ENCODE results near the gene INTS3. TPM values are rescaled to one million over a fixed set of nuclear protein-coding genes. Genes with fewer than 3 reads are reported as not detected.

Gene INTS3
- total and polyA plus RNA-seq, 2 of the 8 experiments (the other 6 are each of a cell fraction or from before 2014, with no cell fraction given) = 66.8 to 93.2 TPM

GRCh38 chr1:153773096-153773921 is 45.5 kb downstream of the INTS3 start:
- H3K18ac ChIP-seq (ENCODE audit: extremely low read depth, low read length) = no peak overlapping the region
- H2BK12ac ChIP-seq (ENCODE audit: low read depth, low read length) = no peak overlapping the region
- H3K14ac ChIP-seq (ENCODE audit: insufficient read length) = no peak overlapping the region
- no peak overlapping the region for H4K8ac ChIP-seq (ENCODE audit: extremely low read depth, insufficient read depth, low read length)
- peaks cover 11% of the 10 kb centered on the region for H3K23me2 ChIP-seq (ENCODE audit: low read depth, low read length)
- H4K5ac ChIP-seq (ENCODE audit: insufficient read length, low read depth, low read length) = no peak overlapping the region
- no peak overlapping the region for H3K4ac ChIP-seq (replicated peaks; ENCODE audit: insufficient read length, low read depth, low read length)
- H2BK120ac ChIP-seq (replicated peaks; ENCODE audit: low read depth, low read length) = no peak overlapping the region
- no peaks in the 10 kb centered on the region for H4K20me1 ChIP-seq (replicated peaks in 1 of 2; ENCODE audit: control insufficient read depth in 1 of 2, insufficient read depth in 2 of 2, low read length in 2 of 2)
- no peak overlapping the region for H4K91ac ChIP-seq (replicated peaks; ENCODE audit: insufficient read length, low read length)
- DNase-seq (ENCODE audit: low read depth in 1 of 2, low spot score in 2 of 2) = no peak
- no peak for FAIRE-seq
- 87% methylated on average over 11 of the region's 12 CpGs; no CpG with 5 or more reads in 1 of the 2 experiments for WGBS, 2 experiments (ENCODE audit: extremely low coverage in 1 of 2, insufficient coverage in 1 of 2, insufficient read length in 1 of 2, insufficient replicate concordance in 2 of 2, low coverage in 1 of 2, low lambda C conversion rate in 2 of 2, missing lambda C conversion rate in 1 of 2)
- peaks cover 0 to 20% (median 11%) of the 10 kb centered on the region in 4 experiments; a peak in 6 of 7 replicates for H3K4me1 ChIP-seq (replicated peaks in 1 of 4; ENCODE audit: control insufficient read depth in 3 of 4, insufficient read depth in 4 of 4, low read length in 3 of 4)
- no peaks in the 10 kb centered on the region for H3K9me3 ChIP-seq (ENCODE audit: insufficient read depth in 2 of 2, low read depth in 1 of 2, low read length in 1 of 2)
- H3K4me3 ChIP-seq (ENCODE audit: extremely low read depth in 1 of 4, insufficient read depth in 2 of 4, low read depth in 3 of 4, low read length in 4 of 4) = no peak overlapping the region
- H2AK5ac ChIP-seq (ENCODE audit: low read depth, low read length) = no peak overlapping the region
- POLR2A ChIA-PET (ENCODE audit: partially characterized antibody) = interaction anchor here (0.7 to 6.3 kb wide), 10 partner anchors 9 to 219 kb away, joined by 3 to 53 read pairs (median 4); partner anchors contain the start of genes ILF2, INTS3 and RPS27
- no peak overlapping the region for H3K56ac ChIP-seq (replicated peaks; ENCODE audit: insufficient read length, low read depth, low read length)
- no peak overlapping the region for H3K23ac ChIP-seq (ENCODE audit: insufficient read length)
- H3K36me3 ChIP-seq (ENCODE audit: control insufficient read depth in 2 of 4, insufficient read depth in 4 of 4, low read length in 3 of 4) = peaks cover 13 to 42% (median 17%) of the 10 kb centered on the region in 4 experiments; a peak in 5 of 8 replicates
- H2AFZ ChIP-seq (ENCODE audit: low read length) = no peak overlapping the region
- H3K79me2 ChIP-seq (ENCODE audit: control insufficient read depth in 1 of 2, insufficient read depth in 2 of 2, low read length in 2 of 2) = no peaks in the 10 kb centered on the region; a peak in 1 of 4 replicates
- H3K27me3 ChIP-seq (replicated peaks in 1 of 4; ENCODE audit: control insufficient read depth in 3 of 4, extremely low read depth in 1 of 4, insufficient read depth in 3 of 4, low read length in 3 of 4) = no peaks in the 10 kb centered on the region; a peak in 1 of 7 replicates
- H3K4me2 ChIP-seq (ENCODE audit: insufficient read depth in 1 of 2, low read depth in 2 of 2, low read length in 2 of 2) = no peak overlapping the region
- no peak overlapping the region for H3K9ac ChIP-seq (replicated peaks in 1 of 4; ENCODE audit: extremely low read depth in 1 of 4, low read depth in 3 of 4, low read length in 3 of 4)
- CTCF ChIA-PET (ENCODE audit: partially characterized antibody) = interaction anchor here (0.7 to 12.1 kb wide), 25 partner anchors 10 to 207 kb away, joined by 3 to 172 read pairs (median 4); partner anchors contain the start of genes ILF2, NPR1 and SNAPIN
- no peak overlapping the region for H3K27ac ChIP-seq (ENCODE audit: low read depth, low read length)
- no peak overlapping the region for H2BK20ac ChIP-seq (ENCODE audit: low read length)
- no peak overlapping the region for H2BK5ac ChIP-seq (ENCODE audit: low read depth, low read length)
- H2BK15ac ChIP-seq (ENCODE audit: low read length) = peak overlapping the region; percentile 46; the same call in 1 of the 2 replicates
- peaks cover 5% of the 10 kb centered on the region; the same call in 1 of the 2 replicates for H3K79me1 ChIP-seq (ENCODE audit: low read depth, low read length)
- TF ChIP-seq SRF (IDR thresholded peaks at IDR 0.05; ENCODE audit: low read depth, low read length) = no peak
- TF ChIP-seq CREB1 (IDR thresholded peaks at IDR 0.05) = no peak
- no peak for TF ChIP-seq SIN3A (conservative IDR thresholded peaks at IDR 0.05 in 1 of 2, IDR thresholded peaks at IDR 0.05 in 1 of 2; ENCODE audit: low read depth in 1 of 2, low read length in 2 of 2)
- TF ChIP-seq PHF8 (conservative IDR thresholded peaks at IDR 0.05; ENCODE audit: low read depth, low read length) = no peak
- TF ChIP-seq USF2 (IDR thresholded peaks at IDR 0.05; ENCODE audit: low read length) = no peak
- TF ChIP-seq POU5F1 (IDR thresholded peaks at IDR 0.05; ENCODE audit: low read depth, low read length) = no peak
- TF ChIP-seq SAP30 (IDR thresholded peaks at IDR 0.05; ENCODE audit: insufficient read depth, insufficient replicate concordance, low read length) = no peak
- no peak for TF ChIP-seq RFX5 (IDR thresholded peaks at IDR 0.05; ENCODE audit: borderline replicate concordance, low read depth, low read length)
- no peak for TF ChIP-seq MAFK (IDR thresholded peaks at IDR 0.05; ENCODE audit: low read depth, low read length)
- no peak for TF ChIP-seq ASH2L (IDR thresholded peaks at IDR 0.05; ENCODE audit: low read length)
- no peak for TF ChIP-seq POLR2AphosphoS5 (IDR thresholded peaks at IDR 0.05; ENCODE audit: low read depth, low read length)

Data from H1 (cell line).